GM21515 (cell line): Measurements from ENCODE around the gene TACC2.

Source experiments
- ATAC-seq: cut with Tn5 transposase; IDR thresholded peaks from one replicate; pipeline ENCODE4 v1.9.1; 2021; ENCODE audit not compliant: unreplicated experiment

Gene TACC2

DNA sequence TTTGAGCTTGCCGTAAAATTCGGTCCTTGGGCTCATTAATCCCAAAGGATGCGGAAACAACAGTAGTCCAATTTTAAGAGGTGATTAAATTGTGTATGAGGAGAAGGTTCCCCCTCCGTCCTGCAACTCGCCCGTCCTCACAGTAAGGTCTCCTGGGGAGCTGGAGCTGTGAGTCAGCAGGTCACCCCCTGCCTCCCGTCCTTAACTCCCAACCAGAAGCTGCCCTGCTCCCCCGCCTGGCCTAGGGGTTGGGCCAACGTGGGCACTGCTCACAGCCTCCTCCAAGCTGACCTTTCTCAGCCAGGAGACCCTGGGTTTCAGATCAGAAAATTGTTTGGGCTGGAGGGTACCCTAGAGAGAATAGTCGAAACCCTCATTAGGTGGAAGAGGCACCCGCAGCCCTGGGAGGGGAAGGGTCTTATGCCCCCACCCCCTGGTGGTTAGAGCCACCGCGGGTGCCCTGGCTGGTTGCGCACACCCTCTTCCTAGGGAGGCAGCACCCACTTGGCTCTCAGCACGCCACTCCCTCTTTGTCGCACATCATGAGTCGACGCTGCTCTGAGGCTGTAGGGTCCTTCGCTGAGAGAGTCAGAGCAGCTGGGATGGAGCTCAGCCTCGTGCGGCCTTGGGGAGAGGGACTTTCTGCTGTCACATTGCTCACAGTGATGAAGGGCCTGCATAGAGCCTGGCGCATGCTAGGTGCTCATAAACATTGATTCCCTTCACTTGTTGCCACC lies 131.2 kb downstream of the TACC2 start:
- no peak for ATAC-seq

DNA sequence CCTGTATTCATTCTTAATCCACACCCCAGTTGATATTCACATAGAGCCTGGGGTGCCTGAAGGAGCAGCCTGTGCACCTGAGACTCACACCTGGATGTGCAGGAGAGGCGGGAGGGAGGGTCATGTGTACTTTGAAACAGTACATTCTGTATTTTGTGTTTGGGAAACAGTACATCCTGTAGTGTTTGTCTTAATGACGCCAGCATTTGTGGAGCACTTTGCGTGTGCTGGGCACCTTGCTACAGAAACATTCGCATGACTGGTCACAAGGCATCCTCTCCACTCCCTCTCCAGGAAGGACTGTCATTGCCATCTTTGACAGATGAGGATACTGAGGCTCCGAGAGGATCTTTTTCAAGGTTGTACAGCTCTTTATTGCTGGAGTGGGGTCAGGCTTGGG lies 132.1 kb downstream of the TACC2 start:
- no peak for ATAC-seq

DNA sequence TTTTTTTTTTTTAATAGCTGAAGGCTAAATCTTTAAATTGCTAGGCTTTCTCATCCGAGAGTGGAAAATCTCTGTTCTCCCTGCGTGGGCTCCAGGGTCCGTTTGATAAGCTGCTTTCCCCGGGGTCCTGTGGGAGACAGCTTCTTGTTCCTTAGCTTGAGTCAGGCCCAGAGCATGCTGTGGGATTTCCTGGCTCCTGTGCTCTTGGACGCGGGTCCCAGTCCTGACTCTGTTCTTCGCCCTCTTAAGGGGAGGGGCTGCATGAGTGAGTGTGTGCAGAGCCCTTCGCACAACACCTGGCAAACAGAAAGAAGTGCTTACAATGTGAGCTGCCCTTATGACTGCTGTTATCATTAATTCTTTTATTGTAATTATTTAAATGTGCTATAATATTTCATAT lies 133.5 kb downstream of the TACC2 start:
- ATAC-seq = no peak

DNA sequence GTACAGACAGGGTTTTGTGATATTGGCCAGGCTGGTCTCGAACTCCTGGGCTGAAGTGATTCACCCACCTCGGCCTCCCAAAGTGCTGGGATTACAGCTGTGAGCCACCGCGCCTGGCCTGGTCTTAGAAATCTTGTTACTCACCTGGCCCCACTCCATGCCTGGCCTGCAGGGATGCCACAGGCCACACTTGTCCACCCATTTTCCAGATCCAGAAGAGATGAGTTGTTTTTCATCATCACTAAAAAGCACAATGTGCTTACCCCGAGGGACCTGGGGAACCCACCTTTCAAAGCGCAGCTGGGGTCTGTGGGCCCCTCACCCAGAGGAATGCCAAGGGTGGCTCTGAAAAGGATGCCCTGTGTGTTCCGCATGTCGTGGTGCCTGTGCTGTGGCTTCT lies 134.2 kb downstream of the TACC2 start:
- no peak for ATAC-seq

DNA sequence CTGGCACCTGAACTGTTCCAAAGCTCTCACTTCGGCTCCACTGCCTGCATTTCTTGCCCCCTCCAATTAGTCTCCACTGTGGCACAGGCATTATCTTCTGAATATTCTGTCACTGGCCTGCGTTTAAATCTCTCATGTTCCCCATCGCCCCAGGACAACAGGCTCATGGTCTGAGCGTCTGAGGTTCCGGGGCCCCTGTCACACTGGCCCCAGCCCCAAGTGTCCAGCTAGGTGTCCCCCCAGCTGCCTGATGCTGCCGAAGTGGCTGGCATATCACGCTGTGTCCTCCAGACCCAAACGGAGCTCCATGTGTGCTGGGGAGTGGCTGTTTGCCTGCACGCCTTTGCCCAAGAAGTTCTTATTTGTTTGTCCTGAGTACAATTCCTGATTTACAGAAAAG lies 135.4 kb downstream of the TACC2 start:
- ATAC-seq = no peak

DNA sequence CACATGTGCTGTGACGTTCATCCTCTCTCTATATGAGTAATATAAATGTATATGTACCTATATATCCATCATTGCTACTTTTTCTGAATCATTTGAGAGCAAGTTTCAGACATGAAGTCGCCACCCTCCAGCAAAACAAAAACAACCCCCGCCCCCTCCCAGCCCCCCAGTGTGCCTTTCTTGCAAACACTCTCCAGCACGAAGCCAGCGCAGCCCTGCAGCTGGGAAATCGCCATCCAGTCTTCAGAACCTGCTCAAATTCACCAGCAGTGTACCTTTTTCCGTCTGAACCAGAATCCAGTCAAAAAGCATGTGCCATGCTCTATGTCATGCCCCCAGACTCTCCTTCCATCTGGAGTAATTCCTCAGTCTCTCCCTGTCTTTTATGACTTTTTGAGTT lies 135.8 kb downstream of the TACC2 start:
- ATAC-seq = no peak

DNA sequence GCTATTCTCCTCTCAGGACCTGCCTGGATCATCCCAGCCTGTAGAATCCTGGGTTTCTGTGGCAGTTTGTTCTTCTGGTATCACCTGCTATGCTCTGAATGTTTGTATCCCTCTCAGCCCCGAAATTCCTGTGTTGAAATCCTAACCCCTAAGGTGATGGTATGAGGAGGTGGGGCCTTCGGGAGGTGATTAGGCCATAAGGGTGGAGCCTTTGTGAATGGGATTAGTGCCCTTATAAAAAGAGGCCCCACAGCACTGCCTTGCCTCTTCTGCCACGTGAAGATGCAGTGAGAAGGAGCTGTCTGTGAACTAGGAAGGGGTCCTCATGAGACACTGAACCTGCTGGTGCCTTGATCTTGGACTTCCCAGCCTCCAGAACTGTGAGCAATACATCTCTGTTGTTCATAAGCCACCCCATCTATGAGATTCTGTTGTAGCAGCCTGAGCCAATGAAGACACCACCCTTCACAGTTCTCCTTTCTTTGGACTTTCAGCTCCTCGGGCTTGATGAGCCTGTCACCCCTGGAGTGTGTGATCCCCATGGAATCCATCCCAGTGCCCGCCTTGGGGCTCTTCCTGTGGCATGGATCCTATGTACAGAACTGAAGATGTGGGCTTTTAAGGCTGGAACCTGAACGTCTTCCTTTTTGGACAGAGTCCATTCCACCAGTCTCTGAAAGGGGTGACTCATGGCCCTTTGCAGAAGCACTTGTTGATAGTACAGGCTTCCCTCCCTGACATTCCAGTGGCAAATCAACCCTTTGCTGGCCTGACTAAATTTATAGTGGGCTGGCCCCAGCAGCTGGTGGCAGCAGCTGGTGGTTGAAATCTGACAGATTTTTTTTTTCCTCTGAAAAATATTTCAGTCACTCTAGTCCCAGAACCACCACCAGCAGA lies 138.0 kb downstream of the TACC2 start:
- no peak for ATAC-seq

DNA sequence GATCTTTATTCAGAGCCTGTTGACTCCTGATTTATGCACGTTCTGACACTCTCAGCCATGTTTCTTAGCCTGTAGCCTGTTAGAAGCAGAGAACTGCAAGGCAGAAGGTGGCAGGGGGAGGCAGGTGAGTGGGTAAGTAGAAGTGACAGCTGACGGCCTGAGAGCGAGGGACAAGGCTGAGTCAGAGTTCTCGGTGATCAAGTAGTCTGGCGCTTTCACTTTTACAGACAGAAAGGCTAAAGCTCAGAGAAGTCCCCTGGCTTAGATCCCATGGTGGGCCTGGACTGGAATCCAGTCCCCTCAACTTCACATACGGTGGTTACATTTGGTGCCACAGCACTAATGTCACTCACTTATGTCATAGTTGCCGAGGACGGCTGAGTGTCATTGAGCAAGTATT lies 139.0 kb downstream of the TACC2 start:
- ATAC-seq = no peak

DNA sequence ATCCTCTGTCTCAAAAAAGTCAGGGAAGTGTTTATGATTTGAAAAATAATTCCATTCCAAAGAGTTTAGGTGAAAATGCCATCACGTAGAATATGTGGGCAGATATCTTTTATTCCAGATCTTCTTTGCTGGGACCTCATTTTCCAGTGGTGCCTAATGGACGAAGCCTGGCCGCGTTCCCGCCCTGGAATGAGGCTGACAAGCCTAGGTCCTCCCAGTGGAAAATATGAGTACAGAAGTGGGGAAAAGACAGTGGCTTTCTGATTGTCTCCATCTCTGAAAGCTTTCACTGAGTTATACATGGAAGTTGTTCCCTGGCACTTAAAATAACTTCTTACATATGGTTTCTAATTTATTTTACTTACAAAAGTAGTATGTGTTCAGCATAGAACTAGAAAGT lies 139.4 kb downstream of the TACC2 start:
- no peak for ATAC-seq

DNA sequence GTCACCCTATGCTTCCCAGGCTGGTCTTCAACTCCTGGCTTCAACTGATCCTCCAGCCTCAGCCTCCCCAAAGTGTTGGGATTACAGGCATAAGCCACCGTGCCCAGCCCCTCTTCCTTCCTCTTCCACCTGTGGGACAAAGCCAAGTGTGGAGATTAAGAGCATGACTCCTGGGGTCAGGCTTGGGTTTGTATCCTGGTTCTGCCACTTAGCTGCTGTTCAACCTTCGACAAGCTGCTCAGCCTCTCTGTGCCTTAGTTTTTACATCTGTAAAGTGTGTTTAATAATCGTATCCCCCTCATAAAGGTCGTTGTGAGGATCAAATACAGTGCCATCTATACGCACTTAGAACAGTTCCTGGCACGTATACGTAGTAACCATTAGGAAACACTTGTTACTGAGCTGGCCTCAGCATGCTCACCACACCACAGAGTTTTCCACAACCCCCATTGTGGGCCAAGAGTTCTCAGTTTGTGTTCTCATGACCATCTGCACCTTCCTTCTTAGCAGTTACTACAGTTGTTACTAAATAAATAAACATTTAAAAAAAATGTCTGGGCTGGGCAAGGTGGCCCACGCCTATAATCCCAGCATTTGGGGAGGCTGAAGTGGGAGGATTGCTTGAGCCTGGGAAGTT lies 141.6 kb downstream of the TACC2 start:
- no peak for ATAC-seq

DNA sequence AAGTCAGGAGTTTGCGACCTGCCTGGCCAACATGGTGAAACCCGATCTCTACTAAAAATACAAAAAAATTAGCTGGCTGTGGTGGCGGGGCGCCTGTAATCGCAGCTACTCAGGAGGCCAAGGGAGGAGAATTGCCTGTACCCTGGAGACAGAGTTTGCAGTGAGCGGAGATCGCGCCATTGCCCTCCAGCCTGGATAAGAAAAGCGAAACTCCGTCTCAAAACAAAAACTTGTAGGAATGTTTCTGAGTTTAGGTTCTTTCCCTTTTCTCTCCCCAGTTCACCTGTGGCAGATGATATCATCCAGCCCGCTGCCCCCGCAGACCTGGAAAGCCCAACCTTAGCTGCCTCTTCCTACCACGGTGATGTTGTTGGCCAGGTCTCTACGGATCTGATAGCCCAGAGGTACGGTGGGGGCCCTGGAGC lies 143.4 kb downstream of the TACC2 start:
- no peak for ATAC-seq

DNA sequence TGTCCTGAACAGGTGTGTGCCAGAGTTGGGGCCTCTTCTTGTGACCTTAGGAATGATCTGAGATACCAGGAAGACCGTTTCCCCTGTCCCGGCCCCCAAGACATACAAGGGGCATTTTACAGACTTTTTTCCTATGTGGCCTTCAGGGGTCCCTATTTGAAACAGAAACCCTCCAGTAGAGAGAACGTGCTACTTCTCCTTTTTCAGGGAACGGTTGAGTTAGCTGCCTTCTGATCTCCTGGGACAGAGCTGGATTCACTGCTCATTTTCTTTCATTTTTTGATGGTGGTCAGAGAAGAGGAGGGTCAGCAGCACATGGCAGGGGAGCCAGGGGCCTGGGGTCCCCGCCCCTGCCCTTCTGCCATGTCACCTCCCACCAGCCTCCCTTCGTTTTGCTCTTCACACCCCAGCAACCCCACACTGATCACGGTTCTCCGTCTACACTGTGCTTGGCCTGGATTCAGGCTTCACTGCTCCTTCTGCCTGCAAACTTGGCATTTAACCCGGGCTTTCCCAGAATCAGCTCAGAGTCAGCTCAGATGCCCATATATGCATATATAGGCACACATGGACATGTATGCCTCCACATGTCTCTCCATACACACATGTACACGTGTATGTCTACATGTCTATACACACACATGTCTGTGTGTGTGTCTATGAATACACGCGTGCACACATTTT lies 144.1 kb downstream of the TACC2 start:
- no peak for ATAC-seq

DNA sequence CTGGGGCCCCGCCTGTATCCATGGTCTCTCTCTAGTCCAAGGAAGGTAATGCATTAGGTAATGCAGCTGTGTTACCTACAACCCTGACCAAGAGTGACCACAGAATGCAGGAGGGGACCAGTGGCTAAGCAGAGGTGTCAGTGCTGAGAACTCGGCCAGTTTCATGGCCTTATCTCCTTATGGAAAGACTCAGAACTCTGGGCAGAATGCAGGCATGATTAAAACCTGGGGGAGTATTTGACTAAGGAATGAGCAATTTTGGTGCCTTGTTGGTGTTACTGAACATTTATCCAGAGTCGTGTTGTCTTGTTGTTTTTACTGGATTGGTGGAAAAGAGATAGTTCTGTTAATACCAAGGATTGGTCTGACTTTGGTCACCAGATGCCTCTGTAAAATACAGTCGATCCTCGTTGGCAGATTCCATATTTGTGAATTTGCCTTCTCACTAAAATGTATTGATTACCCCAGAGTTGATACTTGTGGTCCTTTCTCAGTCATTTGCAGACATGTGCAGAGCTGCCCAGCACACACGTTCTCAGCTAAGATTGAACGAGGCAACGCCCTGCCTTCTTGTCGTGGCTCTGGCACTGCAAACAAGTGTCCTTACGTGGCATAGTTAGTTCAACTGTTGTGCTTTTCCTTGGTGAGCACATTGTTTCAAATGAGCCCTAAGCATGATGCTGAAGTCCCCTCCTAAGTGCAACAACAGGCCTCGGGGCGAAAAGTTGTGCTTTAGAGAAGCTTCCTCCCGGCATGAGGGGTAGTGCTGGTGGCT lies 146.5 kb downstream of the TACC2 start:
- ATAC-seq = no peak

DNA sequence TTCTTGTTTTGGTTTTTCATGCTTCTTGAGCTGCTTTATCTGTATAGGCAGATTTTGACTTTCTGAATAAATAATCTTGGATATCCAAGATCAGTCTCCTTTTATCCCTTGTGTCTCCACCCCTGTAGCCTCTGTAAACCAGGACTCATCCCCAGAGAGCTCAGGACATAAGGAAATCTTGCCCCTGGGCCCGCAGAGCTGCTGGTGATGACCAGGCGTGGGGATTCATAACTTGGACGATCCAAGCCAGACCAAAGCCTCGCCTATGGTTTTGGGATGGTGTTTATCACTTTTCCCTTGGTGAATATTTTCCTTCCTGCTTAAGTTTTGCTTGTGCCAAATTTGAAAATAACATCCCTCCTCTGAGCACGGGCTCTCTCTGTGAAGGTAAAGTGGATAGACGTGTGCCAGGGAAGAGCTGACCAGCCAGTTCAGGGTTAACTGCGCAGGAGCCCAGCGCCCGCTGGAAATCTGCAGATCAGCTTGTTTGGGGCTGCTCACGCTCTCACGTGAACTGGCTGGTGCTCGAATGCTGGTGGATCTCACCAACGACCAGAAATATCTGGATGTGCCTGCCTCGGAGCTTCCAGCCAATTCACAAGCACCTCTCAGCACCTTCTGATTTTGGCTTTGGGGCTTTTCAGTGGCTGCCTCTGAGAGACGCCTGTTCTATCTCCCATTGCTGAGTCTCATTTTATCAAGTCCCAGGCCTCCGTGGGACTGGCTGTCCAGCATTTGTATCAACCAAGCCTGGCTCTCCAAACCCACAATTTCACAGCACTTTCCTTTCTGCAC lies 150.1 kb downstream of the TACC2 start:
- no peak for ATAC-seq

DNA sequence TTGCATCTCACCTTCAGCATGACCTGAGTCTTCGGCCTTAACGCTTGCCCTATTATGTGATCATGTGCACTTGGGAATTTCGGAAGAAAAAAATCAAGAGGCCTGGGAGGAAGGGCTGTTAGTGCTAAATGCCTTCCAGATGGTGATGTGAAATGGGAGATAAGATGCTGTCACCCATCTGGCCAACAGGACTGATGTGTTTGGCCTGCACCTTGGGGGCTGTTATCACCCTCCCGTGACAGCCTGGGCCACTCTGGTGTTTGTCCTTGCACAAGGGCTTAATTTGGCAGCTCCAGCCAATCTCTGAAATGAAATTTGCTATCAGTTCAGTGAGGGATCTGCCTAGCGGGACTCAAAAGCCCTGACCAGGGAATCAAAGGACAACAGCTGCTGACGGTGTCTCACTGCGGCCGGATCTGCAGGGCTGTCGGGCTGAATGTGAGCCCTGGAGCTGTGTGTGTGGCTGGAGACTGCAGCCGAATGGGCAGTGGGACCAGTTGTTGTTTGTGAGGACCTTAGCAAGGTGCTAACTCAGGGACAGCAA lies 150.7 kb downstream of the TACC2 start:
- no peak for ATAC-seq

DNA sequence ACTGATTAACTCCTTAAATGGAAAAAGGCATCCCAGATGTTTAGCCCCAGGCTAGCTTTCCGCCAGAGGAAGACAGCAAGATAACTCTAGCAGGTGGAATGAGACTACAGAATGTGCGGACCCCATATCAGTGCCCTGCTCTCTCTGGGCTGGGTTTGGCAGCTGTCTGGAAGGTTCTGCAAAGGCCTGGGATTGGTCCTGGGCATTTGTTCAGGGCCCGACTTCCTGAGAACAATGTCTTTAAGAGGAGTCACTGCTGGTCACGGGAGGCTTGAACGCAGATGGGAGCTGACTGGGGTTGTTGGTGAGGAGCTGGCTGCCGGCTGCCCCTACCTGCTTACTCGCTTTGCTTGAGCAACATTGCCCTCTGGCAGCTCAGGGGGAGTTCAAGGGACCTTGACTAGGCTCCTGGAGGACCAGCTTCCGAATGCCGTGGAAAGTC lies 151.5 kb downstream of the TACC2 start:
- ATAC-seq = no peak

DNA sequence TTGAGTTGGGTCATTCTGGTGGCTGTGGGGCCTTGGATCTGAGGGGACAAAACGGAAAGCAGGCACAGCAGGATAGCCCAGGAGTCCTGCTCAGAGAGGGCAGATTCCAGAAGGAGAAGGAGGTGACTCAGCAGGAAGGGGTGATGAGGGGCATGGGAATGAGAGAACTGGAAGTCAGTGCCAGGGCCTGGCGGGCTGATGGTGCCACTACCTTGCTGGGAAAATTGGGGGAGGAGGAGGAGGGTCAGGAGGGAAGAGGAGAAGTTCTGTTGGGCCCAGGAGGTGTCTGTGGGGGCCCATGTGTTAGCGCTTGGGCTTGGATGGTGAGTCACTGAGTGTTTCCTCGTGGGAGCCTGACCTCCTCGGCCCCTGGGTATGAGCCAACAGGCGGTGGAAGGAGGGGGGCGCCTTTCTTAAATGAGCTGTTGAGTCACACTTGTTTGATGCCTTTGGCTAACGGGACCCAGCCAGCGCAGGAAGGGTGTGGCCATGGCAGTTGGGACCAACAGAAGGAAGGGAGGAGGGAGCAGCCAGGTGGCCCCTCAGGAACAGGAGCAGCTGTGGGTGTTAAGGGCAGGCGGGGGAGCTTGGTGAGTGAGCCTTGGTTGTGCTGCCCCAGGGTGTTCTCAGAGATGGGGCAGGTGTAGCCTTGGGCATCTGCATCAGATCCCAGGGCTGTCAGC lies 152.1 kb downstream of the TACC2 start:
- ATAC-seq = no peak

DNA sequence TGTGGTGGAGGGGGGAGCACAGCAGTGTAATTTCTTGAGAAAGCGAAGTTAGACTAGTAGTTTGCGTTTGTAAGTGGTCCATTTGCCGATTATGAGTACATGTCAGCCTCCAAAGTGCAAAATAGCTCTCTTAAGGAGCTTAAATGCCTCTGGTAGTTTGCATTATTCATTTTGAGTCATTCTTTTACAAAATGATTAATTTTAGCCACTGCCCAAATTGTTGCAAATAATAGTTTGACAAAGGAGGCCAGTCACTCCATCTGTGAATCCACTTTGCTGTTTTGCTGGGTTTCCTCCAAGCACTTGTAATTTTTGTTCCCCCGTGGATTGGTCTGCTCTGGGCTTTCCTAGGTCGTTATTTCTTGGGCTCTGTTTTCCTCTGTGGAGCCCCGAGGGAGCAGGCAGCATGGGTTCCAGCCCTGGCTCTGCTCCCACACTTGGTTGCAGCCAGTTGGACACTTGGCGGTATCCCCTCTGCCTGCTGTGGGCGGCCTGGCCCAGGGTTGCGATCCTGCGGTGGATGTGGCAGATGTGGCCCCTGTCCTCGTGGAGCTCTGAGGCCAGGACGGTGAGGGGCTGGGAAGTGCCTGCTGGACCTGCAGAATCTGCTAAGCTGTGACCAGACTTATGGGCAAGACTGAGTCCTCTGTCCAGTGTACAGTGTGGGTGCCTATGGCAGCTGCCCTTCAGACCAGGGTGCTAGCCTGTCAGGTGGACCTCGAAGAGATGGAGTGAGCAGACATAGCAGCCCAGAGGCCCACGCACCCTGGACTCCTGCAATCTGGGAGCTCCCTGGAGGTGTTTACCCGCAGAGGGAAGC lies 153.1 kb downstream of the TACC2 start:
- ATAC-seq = no peak
